ENCODE measurements around the gene GNAS-AS1. TPM values are rescaled to one million over a fixed set of nuclear protein-coding genes. Genes with fewer than 3 reads are reported as not detected.

The GNAS-AS1 gene
- total RNA-seq, 4 donors from 2014 or later, result 0.55 to 1.1 TPM; not detected in 2

DNA sequence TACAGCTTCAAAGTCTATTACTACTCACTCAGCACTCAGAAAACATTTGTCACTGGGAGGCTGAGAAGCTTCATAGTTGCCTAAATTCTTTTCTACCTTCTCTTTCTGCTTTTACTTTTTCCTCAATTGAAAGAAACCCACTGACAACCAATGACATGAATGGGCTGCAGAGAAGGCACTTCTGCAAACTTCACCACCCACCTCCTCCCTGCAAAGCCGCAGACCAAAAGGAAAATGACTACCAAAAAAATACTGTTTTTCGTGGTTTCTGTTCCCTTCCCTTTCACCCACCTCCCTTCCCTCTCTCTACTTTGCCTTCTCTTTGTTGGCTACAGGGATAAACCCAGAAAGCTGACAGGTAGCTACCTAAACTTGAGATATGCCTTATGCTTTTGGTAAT, 3.2 kb downstream of the GNAS-AS1 start:
- TF ChIP-seq EP300 (IDR thresholded peaks at IDR 0.05; ENCODE audit: low read depth) (no peak), POLR2A (IDR thresholded peaks at IDR 0.05) (no peak), POLR2AphosphoS5 (IDR thresholded peaks at IDR 0.05) (no peak)
- TF ChIP-seq, protein P1, sequence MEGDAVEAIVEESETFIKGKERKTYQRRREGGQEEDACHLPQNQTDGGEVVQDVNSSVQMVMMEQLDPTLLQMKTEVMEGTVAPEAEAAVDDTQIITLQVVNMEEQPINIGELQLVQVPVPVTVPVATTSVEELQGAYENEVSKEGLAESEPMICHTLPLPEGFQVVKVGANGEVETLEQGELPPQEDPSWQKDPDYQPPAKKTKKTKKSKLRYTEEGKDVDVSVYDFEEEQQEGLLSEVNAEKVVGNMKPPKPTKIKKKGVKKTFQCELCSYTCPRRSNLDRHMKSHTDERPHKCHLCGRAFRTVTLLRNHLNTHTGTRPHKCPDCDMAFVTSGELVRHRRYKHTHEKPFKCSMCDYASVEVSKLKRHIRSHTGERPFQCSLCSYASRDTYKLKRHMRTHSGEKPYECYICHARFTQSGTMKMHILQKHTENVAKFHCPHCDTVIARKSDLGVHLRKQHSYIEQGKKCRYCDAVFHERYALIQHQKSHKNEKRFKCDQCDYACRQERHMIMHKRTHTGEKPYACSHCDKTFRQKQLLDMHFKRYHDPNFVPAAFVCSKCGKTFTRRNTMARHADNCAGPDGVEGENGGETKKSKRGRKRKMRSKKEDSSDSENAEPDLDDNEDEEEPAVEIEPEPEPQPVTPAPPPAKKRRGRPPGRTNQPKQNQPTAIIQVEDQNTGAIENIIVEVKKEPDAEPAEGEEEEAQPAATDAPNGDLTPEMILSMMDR (IDR thresholded peaks at IDR 0.05), result no peak
- 62 to 83% methylated on average over 1 to 2 of the region's 2 CpGs for WGBS, 2 donors (ENCODE audit: low coverage in 1 of 2)

DNA sequence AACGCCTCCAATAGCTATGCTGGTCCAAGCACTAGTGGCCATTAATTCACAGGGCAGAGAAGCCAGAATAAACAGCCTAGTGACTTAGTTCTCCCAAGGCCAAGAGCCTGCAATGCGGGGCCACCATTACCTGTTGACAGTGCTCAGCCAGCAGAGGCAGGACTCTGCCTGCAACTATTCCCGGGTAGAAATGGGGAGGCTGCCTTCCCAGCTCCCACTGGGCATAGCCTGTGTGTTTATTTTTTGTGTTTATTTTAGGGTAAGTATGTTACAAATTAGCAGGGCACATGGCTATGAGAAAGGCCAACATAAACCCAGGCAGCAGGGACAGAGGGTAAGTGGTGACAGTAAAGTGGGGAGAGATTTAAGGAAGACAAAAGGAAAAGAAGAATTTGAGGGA, 5.0 kb downstream of the GNAS-AS1 start:
- TF ChIP-seq EP300 (IDR thresholded peaks at IDR 0.05; ENCODE audit: low read depth) (no peak), POLR2AphosphoS5 (IDR thresholded peaks at IDR 0.05) (no peak), POLR2A (IDR thresholded peaks at IDR 0.05) (no peak)
- TF ChIP-seq, protein P1 (IDR thresholded peaks at IDR 0.05), result no peak
- Histone ChIP-seq H3K27ac (no peak overlapping the region), H3K4me1 (no peaks in the 10 kb centered on the region), H3K9me3 (no peaks in the 10 kb centered on the region), H3K36me3 (no peaks in the 10 kb centered on the region), H3K27me3 (peaks cover 49% of the 10 kb centered on the region), H3K4me3 (no peak overlapping the region)
- DNase-seq, result no peak
- 67% methylated on average over 3 of the region's 3 CpGs; no CpG with 5 or more reads in 1 of the 2 donors for WGBS, 2 donors (ENCODE audit: low coverage in 1 of 2)
- intact Hi-C loops (cut with DNase I; ENCODE audit: low total_unique reads) (no loop called here), in situ Hi-C loops (cut with MboI; ENCODE audit: low pct_ligation_motif_present in 1 of 4, low pct_unique_long_range_greater_than_20kb in 1 of 4, low sequenced_read_pairs in 3 of 4) (loop anchor here in 2 of 4 donors (25.0 kb wide), 2 partner anchors 358 to 608 kb away; partner anchors contain the start of gene ANKRD60 (in 1 of the 2))

More for the DNA sequence above, 3.2 kb downstream of the GNAS-AS1 start:
- H3K36me3 ChIP-seq, result no peaks in the 10 kb centered on the region
- in situ Hi-C loops (cut with MboI; ENCODE audit: low pct_ligation_motif_present in 1 of 4, low pct_unique_long_range_greater_than_20kb in 1 of 4, low sequenced_read_pairs in 3 of 4) (loop anchor here in 2 of 4 donors (25.0 kb wide), 2 partner anchors 360 to 610 kb away; partner anchors contain the start of gene ANKRD60 (in 1 of the 2)), intact Hi-C loops (cut with DNase I; ENCODE audit: low total_unique reads) (no loop called here)
- H3K4me1 ChIP-seq, result peaks cover 0 to 6% (median 1%) of the 10 kb centered on the region in 4 donors
- no peaks in the 10 kb centered on the region for H3K9me3 ChIP-seq
- DNase-seq, result no peak
- no peak overlapping the region for H3K27ac ChIP-seq
- H3K27me3 ChIP-seq, result peaks cover 49% of the 10 kb centered on the region
- H3K4me3 ChIP-seq, result no peak overlapping the region

- Histone ChIP-seq H3K4me1 (peaks cover 0 to 7% (median 3%) of the 10 kb centered on the region in 4 donors), H3K27ac (no peak overlapping the region), H3K36me3 (no peaks in the 10 kb centered on the region), H3K27me3 (peaks cover 55% of the 10 kb centered on the region), H3K4me3 (no peak overlapping the region), H3K9me3 (no peaks in the 10 kb centered on the region)
- WGBS, 2 donors (ENCODE audit: low coverage in 1 of 2), result 53 to 60% methylated on average over 4 to 6 of the region's 6 CpGs
- TF ChIP-seq, protein P1 (IDR thresholded peaks at IDR 0.05), result no peak
- TF ChIP-seq POLR2AphosphoS5 (IDR thresholded peaks at IDR 0.05) (no peak), POLR2A (IDR thresholded peaks at IDR 0.05) (no peak), EP300 (IDR thresholded peaks at IDR 0.05; ENCODE audit: low read depth) (no peak)
- in situ Hi-C loops (cut with MboI; ENCODE audit: low pct_ligation_motif_present in 1 of 4, low pct_unique_long_range_greater_than_20kb in 1 of 4, low sequenced_read_pairs in 3 of 4) (loop anchor here in 2 of 4 donors (25.0 kb wide), 2 partner anchors 356 to 606 kb away; partner anchors contain the start of gene ANKRD60 (in 1 of the 2)), intact Hi-C loops (cut with DNase I; ENCODE audit: low total_unique reads) (no loop called here)
- DNase-seq, result no peak
Observed at GRCh38 chr20:58843128-58843556, 7.6 kb downstream of the GNAS-AS1 start.

DNA sequence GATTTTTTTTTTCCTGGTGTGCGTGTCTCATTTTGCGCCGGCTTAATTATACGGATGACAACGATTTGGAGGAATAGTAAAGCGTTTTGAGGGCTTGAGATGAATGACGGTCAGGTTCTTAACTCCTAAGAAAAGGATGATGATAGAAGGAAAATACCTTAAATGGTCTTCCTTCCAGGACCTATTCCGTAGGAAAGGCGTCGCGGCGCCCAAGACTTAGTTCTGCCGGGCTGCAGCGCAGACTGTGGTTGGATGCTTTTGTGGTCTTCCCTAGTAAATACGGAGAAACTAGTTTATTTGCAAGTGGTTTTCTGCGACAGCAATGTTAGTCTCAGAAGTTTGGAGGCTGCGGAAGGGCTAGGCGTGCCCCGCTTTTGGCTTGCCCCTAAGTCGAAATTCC, 8.4 kb downstream of the GNAS-AS1 start:
- in situ Hi-C loops (cut with MboI; ENCODE audit: low pct_ligation_motif_present in 1 of 4, low pct_unique_long_range_greater_than_20kb in 1 of 4, low sequenced_read_pairs in 3 of 4), result loop anchor here in 2 of 4 donors (25.0 kb wide), 2 partner anchors 355 to 605 kb away; partner anchors contain the start of gene ANKRD60 (in 1 of the 2)
- no peak for DNase-seq
- TF ChIP-seq, protein P1 (IDR thresholded peaks at IDR 0.05), result no peak
- TF ChIP-seq POLR2A (IDR thresholded peaks at IDR 0.05) (no peak), POLR2AphosphoS5 (IDR thresholded peaks at IDR 0.05) (no peak), EP300 (IDR thresholded peaks at IDR 0.05; ENCODE audit: low read depth) (no peak)

More for the DNA sequence above, 8.4 kb downstream of the GNAS-AS1 start:
- Histone ChIP-seq H3K9me3 (no peaks in the 10 kb centered on the region), H3K27ac (no peak overlapping the region), H3K4me3 (no peak overlapping the region), H3K36me3 (no peaks in the 10 kb centered on the region), H3K27me3 (peaks cover 55% of the 10 kb centered on the region), H3K4me1 (peaks cover 0 to 7% (median 3%) of the 10 kb centered on the region in 4 donors)
- intact Hi-C loops (cut with DNase I; ENCODE audit: low total_unique reads), result no loop called here
- WGBS, 2 donors (ENCODE audit: low coverage in 1 of 2), result 59 to 61% methylated on average over 19 to 20 of the region's 20 CpGs

Measured in transverse colon (tissue), 4 donors.